B cell (primary cell): ENCODE results near the gene DDIT4.

ENCODE experiments used
- CTCF ChIP-seq: fragments of 200-600 bp; IDR thresholded peaks from one replicate; pipeline ENCODE4 v1.8.0; 2022; ENCODE audit warnings: antibody characterized with exemption, mild to moderate bottlenecking
- EZH2 ChIP-seq: IDR thresholded peaks from 2 replicates; pipeline ENCODE4 v1.6.1; 2012; ENCODE audit warnings: borderline replicate concordance, low read depth, mild to moderate bottlenecking, moderate library complexity, low read length; ENCODE audit not compliant: insufficient read depth, poor library complexity, severe bottlenecking

DNA sequence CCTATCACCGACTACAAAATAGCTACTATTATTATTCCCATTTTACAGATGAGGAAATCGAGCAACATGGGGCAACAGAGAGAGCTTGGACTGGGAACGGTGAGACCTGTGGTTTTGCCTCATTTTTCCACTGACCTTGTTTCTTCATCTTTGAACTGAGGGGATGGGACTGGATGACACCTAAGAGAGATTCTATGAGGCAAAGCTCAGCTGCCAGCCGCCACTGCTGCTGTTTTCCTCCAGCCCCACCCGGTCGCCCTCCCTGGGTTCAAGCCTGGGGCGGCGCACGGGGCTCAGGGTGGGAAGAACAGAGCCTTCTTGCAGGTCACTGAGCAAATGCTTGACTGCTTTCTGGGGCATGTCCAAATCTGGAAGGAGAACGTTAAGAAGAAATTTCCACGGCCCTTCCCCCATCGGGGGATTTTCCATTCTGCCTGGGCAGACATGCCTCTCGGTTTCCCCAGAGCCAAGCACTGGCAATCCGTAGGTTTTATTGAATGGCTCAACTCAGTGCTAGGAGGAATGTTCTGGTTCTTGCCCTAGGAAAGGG is 12.3 kb downstream of the DDIT4 start:
- TF ChIP-seq CTCF (no peak), EZH2 (no peak)
